Testis (tissue), 2 donors: ENCODE measurements around the gene KIAA1671.

ENCODE experiments used
- CTCF ChIP-seq, 3 experiments: fragments of 450-650 bp in 2 of 3; fragments of 200-600 bp in 1 of 3; sonication (generic) in 1 of 3; IDR thresholded peaks; one replicate each; pipeline ENCODE4 v1.5.1; 2016 to 2019; ENCODE audit warnings: antibody characterized with exemption in 3 of 3, mild to moderate bottlenecking in 2 of 3, moderate library complexity in 1 of 3
- POLR2A ChIP-seq: fragments of 450-650 bp; IDR thresholded peaks from one replicate; pipeline ENCODE4 v1.6.1; 2017; ENCODE audit warnings: antibody characterized with exemption, mild to moderate bottlenecking, moderate library complexity

- TF ChIP-seq CTCF (IDR thresholded peaks at IDR 0.05) (no peak), POLR2A (no peak)
Measured at GRCh38 chr22:25161916-25162530, 209.5 kb downstream of the KIAA1671 start.
